GM12892 (cell line): ENCODE results near the gene UNG.

Experiments used
- POLR2AphosphoS5 ChIP-seq: IDR thresholded peaks from 2 replicates; pipeline ENCODE4 v1.6.1; 2011; ENCODE audit warnings: low read depth, low read length, control low read depth
- TAF1 ChIP-seq: IDR thresholded peaks from 2 replicates; pipeline ENCODE4 v1.6.1; 2011; ENCODE audit warnings: low read depth, mild to moderate bottlenecking, control low read depth, low read length, borderline replicate concordance

DNA sequence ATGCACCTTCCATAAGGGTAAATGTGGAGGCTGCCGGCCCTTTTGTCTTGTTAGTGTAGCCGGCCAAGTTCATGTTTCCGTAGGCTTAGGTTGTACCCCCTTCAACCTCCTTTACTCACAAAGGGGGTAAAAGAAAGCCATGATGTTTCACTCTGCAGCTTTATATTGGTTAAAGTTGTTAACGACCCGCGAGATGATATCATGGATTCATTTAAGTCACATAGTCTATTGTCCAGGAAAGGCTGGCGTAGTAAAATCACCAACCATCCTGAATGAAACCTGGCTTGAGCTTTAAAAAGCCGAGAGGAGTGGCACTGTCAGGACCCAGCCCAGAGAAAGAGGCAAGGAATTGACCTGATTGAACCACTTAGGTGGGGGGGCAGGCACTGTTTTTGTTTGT is 1.3 kb downstream of the UNG start:
- TF ChIP-seq TAF1 (no peak), POLR2AphosphoS5 (no peak)
